Bronchial epithelial cell (primary cell): Measurements from ENCODE around the gene PLET1. TPM values are rescaled to one million over a fixed set of nuclear protein-coding genes. Genes with fewer than 3 reads are reported as not detected.
A peak's percentile ranks its signal among the peaks of the same experiment; 100 is the strongest.

Experiments used
- DNase-seq: peaks from one replicate; pipeline ENCODE4 v3.0.0-alpha.2; 2010; ENCODE audit warnings: low read depth
- FAIRE-seq: peaks from 2 replicates; lab custom pipeline; 2011; peaks lifted over from hg19 to GRCh38; lab: Jason Lieb, UNC
- H3K27me3 ChIP-seq: 2 replicates; pipeline ENCODE4 v1.5.1; 2011; ENCODE audit warnings: low read length; ENCODE audit not compliant: control insufficient read depth, insufficient read depth
- H3K36me3 ChIP-seq: 2 replicates; pipeline ENCODE4 v1.5.1; 2011; ENCODE audit warnings: low read length; ENCODE audit not compliant: control insufficient read depth, insufficient read depth
- H3K4me3 ChIP-seq: 2 replicates; pipeline ENCODE4 v1.5.1; 2011; ENCODE audit warnings: mild to moderate bottlenecking, low read depth, low read length, control low read depth
- CTCF ChIP-seq: IDR thresholded peaks from 2 replicates; pipeline ENCODE4 v1.5.1; 2011; ENCODE audit warnings: mild to moderate bottlenecking, moderate library complexity, low read length, control low read depth, inconsistent platforms; ENCODE audit not compliant: insufficient read depth, severe bottlenecking
- total RNA-seq: library from RNA; depleted of rRNA; stranded (reverse); fragments of >200 nt; gene quantifications from 2 replicates; pipeline ENCODE4 v1.2.1, GENCODE V29; 2014

Gene PLET1
- total RNA-seq, 1 donor from 2014 or later, result not detected

GRCh38 chr11:112255067-112255720 lies 5.5 kb downstream of the PLET1 start:
- DNase-seq, result peak; percentile 49
- FAIRE-seq, result peak; percentile 100
- no peak for TF ChIP-seq CTCF
- Histone ChIP-seq H3K36me3 (no peaks in the 10 kb centered on the region), H3K4me3 (no peak overlapping the region), H3K27me3 (no peaks in the 10 kb centered on the region)

GRCh38 chr11:112253605-112254242 lies 6.9 kb downstream of the PLET1 start:
- Histone ChIP-seq H3K36me3 (no peaks in the 10 kb centered on the region), H3K4me3 (no peak overlapping the region), H3K27me3 (no peaks in the 10 kb centered on the region)
- FAIRE-seq (no peak), DNase-seq (no peak)
- TF ChIP-seq CTCF, result no peak

GRCh38 chr11:112249871-112250610 lies 10.6 kb downstream of the PLET1 start:
- no peak for TF ChIP-seq CTCF
- no peak for DNase-seq
- no peak for FAIRE-seq

GRCh38 chr11:112248201-112248600 lies 12.5 kb downstream of the PLET1 start:
- Histone ChIP-seq H3K27me3 (no peaks in the 10 kb centered on the region), H3K4me3 (no peak overlapping the region), H3K36me3 (no peaks in the 10 kb centered on the region)
- no peak for TF ChIP-seq CTCF
- FAIRE-seq, result no peak
- DNase-seq, result peak; percentile 59

More at GRCh38 chr11:112249871-112250610, 10.6 kb downstream of the PLET1 start:
- Histone ChIP-seq H3K27me3 (no peaks in the 10 kb centered on the region), H3K36me3 (no peaks in the 10 kb centered on the region), H3K4me3 (no peak overlapping the region)

- no peaks in the 10 kb centered on the region for H3K36me3 ChIP-seq
- peak; percentile 71 for DNase-seq
- H3K27me3 ChIP-seq, result no peaks in the 10 kb centered on the region
- no peak for TF ChIP-seq CTCF
- FAIRE-seq, result no peak
- no peak overlapping the region for H3K4me3 ChIP-seq
Observed at GRCh38 chr11:112247201-112247600, 13.5 kb downstream of the PLET1 start.
